Muscle of leg (tissue), 11 donors: ENCODE measurements around the gene GPR176. TPM values are rescaled to one million over a fixed set of nuclear protein-coding genes. Genes with fewer than 3 reads are reported as not detected.
"Not testable (repeated sequence)": the region's sequence is repeated elsewhere in the genome, so short reads cannot be mapped to it uniquely, and the experiment has no call there.

Experiments
- DNase-seq: peaks from one replicate; pipeline ENCODE4 v3.0.0; 2013
- H3K27ac ChIP-seq: one replicate; pipeline ENCODE4 v1.5.1; 2013; ENCODE audit warnings: mild to moderate bottlenecking, low read length, control low read depth
- H3K27me3 ChIP-seq: one replicate; pipeline ENCODE4 v1.6.1; 2013; ENCODE audit warnings: low read length; ENCODE audit not compliant: control insufficient read depth, insufficient read depth
- H3K36me3 ChIP-seq: one replicate; pipeline ENCODE4 v1.6.1; 2013; ENCODE audit warnings: low read length; ENCODE audit not compliant: control insufficient read depth, insufficient read depth
- H3K4me1 ChIP-seq: one replicate; pipeline ENCODE4 v1.6.1; 2013; ENCODE audit warnings: low read length; ENCODE audit not compliant: control insufficient read depth, insufficient read depth
- H3K4me3 ChIP-seq: one replicate; pipeline ENCODE4 v1.5.1; 2013; ENCODE audit warnings: low read length, control low read depth
- H3K9me3 ChIP-seq: replicated peaks from 2 replicates; pipeline ENCODE4 v1.6.1; 2013; ENCODE audit warnings: low read depth, low read length; ENCODE audit not compliant: control insufficient read depth
- WGBS: methylation state at CpG from one replicate; pipeline ENCODE4 v1.1.5; 2013; ENCODE audit warnings: missing lambda C conversion rate; ENCODE audit not compliant: insufficient coverage; 5-methylcytosine and 5-hydroxymethylcytosine counted together
- polyA plus RNA-seq, 8 donors: library from polyadenylated mRNA; unstranded; fragments of 120-200 nt; gene quantifications; one replicate each; pipeline versions ENCODE4 v1.2.1 to v1.2.3, GENCODE V29; 2013; ENCODE audit warnings: inconsistent platforms in 1 of 8, low replicate concordance in 1 of 8; ENCODE audit not compliant: insufficient read length in 8 of 8, insufficient read depth in 1 of 8
- total RNA-seq: library from RNA; stranded (reverse); fragments of 120-200 nt; gene quantifications from one replicate; pipeline ENCODE4 v1.2.4, GENCODE V29; 2013

The GPR176 gene
- total and polyA plus RNA-seq, 9 donors: 4.0 to 7.3 (median 6.4) TPM

- Histone ChIP-seq H3K36me3 (no peaks in the 10 kb centered on the region), H3K9me3 (no peaks in the 10 kb centered on the region), H3K4me1 (peaks cover 7% of the 10 kb centered on the region), H3K4me3 (no peak overlapping the region), H3K27me3 (peaks cover 2% of the 10 kb centered on the region), H3K27ac (no peak overlapping the region)
- no CpG with 5 or more reads among the region's 2 CpGs for WGBS
- no peak for DNase-seq
These were observed 96.4 kb downstream of the GPR176 start for GRCh38 chr15:39823634-39824033.

GRCh38 chr15:39820050-39820602, 99.9 kb downstream of the GPR176 start:
- no peaks in the 10 kb centered on the region for H3K36me3 ChIP-seq
- 32% methylated on average over 3 of the region's 3 CpGs for WGBS

GRCh38 chr15:39819533-39819932, 100.5 kb downstream of the GPR176 start:
- Histone ChIP-seq H3K27ac (no peak overlapping the region), H3K4me1 (no peaks in the 10 kb centered on the region), H3K4me3 (no peak overlapping the region), H3K36me3 (no peaks in the 10 kb centered on the region), H3K9me3 (no peaks in the 10 kb centered on the region), H3K27me3 (no peaks in the 10 kb centered on the region)
- WGBS: no CpG with 5 or more reads among the region's 3 CpGs
- DNase-seq: peak; percentile 29

More at GRCh38 chr15:39820050-39820602, 99.9 kb downstream of the GPR176 start:
- Histone ChIP-seq H3K4me3 (no peak overlapping the region), H3K9me3 (no peaks in the 10 kb centered on the region), H3K27me3 (no peaks in the 10 kb centered on the region), H3K4me1 (no peaks in the 10 kb centered on the region), H3K27ac (no peak overlapping the region)
- DNase-seq: no peak

- DNase-seq: no peak
- Histone ChIP-seq H3K4me1 (no peaks in the 10 kb centered on the region), H3K36me3 (no peaks in the 10 kb centered on the region), H3K27me3 (no peaks in the 10 kb centered on the region), H3K4me3 (no peak overlapping the region), H3K9me3 (no peaks in the 10 kb centered on the region), H3K27ac (no peak overlapping the region)
These were observed 102.2 kb downstream of the GPR176 start for GRCh38 chr15:39817892-39818291.

- no peak overlapping the region for H3K27ac ChIP-seq
- no peak overlapping the region for H3K4me3 ChIP-seq
- DNase-seq: no peak
- no peaks in the 10 kb centered on the region for H3K4me1 ChIP-seq
- no peaks in the 10 kb centered on the region for H3K27me3 ChIP-seq
- no peaks in the 10 kb centered on the region for H3K9me3 ChIP-seq
- WGBS: no CpG with 5 or more reads among the region's 1 CpG
- no peaks in the 10 kb centered on the region for H3K36me3 ChIP-seq
These were observed 105.6 kb downstream of the GPR176 start for GRCh38 chr15:39814489-39814888.

- H3K4me1 ChIP-seq, H3K9me3 ChIP-seq, H3K27ac ChIP-seq, H3K4me3 ChIP-seq, DNase-seq, H3K36me3 ChIP-seq, H3K27me3 ChIP-seq: not testable (repeated sequence)
- WGBS: 100% methylated on average over 2 of the region's 3 CpGs
These were observed 107.4 kb downstream of the GPR176 start for GRCh38 chr15:39812651-39813050.

- Histone ChIP-seq H3K36me3 (no peaks in the 10 kb centered on the region), H3K4me3 (no peak overlapping the region), H3K9me3 (no peaks in the 10 kb centered on the region), H3K27ac (no peak overlapping the region), H3K4me1 (no peaks in the 10 kb centered on the region), H3K27me3 (no peaks in the 10 kb centered on the region)
- no CpG with 5 or more reads among the region's 3 CpGs for WGBS
- DNase-seq: no peak
These were observed 111.2 kb downstream of the GPR176 start for GRCh38 chr15:39808909-39809308.

GRCh38 chr15:39807791-39808190, 112.3 kb downstream of the GPR176 start:
- Histone ChIP-seq H3K27me3 (no peaks in the 10 kb centered on the region), H3K9me3 (no peaks in the 10 kb centered on the region), H3K4me1 (no peaks in the 10 kb centered on the region), H3K36me3 (no peaks in the 10 kb centered on the region), H3K27ac (no peak overlapping the region), H3K4me3 (no peak overlapping the region)
- WGBS: 78% methylated on average over 4 of the region's 4 CpGs
- DNase-seq: no peak

- no peaks in the 10 kb centered on the region for H3K9me3 ChIP-seq
- WGBS: no CpG with 5 or more reads among the region's 2 CpGs
- H3K27ac ChIP-seq: no peak overlapping the region
- no peaks in the 10 kb centered on the region for H3K36me3 ChIP-seq
- no peak overlapping the region for H3K4me3 ChIP-seq
- H3K4me1 ChIP-seq: no peaks in the 10 kb centered on the region
- peaks cover 2% of the 10 kb centered on the region for H3K27me3 ChIP-seq
- DNase-seq: no peak
These were observed 116.0 kb downstream of the GPR176 start for GRCh38 chr15:39804026-39804425.

GRCh38 chr15:39803016-39803415, 117.0 kb downstream of the GPR176 start:
- no CpG with 5 or more reads among the region's 4 CpGs for WGBS
- H3K4me1 ChIP-seq: no peaks in the 10 kb centered on the region
- H3K27me3 ChIP-seq: peaks cover 2% of the 10 kb centered on the region
- no peak for DNase-seq
- H3K4me3 ChIP-seq: no peak overlapping the region
- no peak overlapping the region for H3K27ac ChIP-seq
- no peaks in the 10 kb centered on the region for H3K36me3 ChIP-seq
- no peaks in the 10 kb centered on the region for H3K9me3 ChIP-seq
